Measurements from ENCODE around the gene LRRC26. TPM values are rescaled to one million over a fixed set of nuclear protein-coding genes. Genes with fewer than 3 reads are reported as not detected.
A peak's percentile ranks its signal among the peaks of the same experiment; 100 is the strongest.
"Not testable (repeated sequence)": the region's sequence is repeated elsewhere in the genome, so short reads cannot be mapped to it uniquely, and the experiment has no call there.

LRRC26 gene
- total RNA-seq, 1 donor from 2014 or later = 1.6 TPM

DNA sequence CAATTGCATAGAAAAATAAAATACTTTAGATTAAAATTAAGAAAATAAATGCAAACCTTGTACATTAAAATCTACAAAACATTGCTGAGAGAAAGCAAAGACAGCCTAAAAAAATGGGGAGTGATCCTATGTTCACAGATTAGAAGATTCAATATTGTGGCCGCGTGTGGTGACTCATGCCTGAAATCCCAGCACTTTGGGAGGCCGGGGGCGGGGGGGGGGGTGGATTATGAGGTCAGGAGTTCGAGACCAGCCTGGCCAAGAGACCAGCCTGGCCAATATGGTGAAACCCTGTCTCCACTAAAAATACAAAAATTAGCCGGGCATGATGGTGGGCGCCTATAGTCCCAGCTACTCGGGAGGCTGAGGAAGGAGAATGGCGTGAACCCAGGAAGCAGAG, 34.7 kb downstream of the LRRC26 start:
- not testable (repeated sequence) for ATAC-seq

- no peak for ATAC-seq
Observed at GRCh38 chr9:137134191-137134590, 35.7 kb downstream of the LRRC26 start.

DNA sequence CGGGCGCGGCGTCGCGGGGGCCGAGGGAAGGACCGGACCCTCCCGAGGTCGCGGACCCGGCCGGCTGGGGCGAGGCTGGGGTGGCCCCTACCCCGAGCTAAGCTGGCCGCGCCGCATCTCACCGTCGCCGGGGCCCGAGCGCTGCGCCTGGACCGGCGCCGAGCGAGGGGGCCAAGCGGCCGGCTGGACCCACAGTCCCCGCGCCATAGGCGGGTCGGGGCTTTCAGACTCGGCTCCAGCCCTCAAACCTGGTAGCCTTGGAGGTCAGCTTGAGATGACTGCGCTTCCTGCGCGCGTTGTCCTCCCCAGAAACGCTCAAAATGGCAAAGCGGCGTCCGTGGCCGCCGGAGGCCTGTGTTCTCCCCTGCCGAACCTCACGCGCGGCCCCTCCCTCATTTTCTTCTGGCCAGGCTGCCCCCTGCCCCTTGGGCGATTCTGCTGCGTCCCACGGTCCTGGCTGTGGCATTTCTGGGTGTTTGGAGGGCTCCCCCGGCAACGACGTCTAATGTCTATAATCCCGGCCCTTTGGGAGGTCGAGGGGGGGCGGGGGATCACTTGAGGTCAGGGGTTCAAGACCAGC, 39.6 kb downstream of the LRRC26 start:
- peak; percentile 24 for ATAC-seq

GRCh38 chr9:137129456-137130175, 40.2 kb downstream of the LRRC26 start:
- peak; percentile 97 for ATAC-seq

DNA sequence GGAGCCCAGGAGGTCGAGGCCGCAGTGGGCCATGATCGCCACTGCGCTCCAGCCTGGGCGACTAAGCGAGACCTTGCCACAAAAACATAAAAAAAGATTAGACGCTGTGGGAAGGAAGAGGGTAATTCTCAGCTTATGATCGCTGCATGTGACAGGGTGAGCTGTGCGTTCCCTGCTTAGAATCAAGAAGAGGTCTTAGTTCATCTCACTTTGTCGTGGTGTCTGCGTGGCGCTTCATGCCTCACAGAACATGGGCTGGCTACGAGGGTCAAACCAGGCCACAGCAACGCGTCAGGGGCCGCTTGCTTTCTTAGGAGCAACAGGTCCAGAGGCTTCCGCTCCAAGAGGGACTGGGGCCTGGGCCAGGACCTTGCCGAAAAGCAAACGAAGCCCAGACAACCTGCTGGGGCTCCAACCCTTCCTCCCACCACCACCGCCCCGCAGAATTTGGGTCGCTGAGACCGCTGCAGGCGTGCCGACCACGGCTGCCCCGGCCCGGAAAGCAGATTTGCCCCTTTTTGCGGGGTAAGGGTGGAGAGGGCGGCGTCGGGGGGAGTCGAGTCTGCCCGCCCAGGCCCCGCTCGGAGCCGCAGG, 40.9 kb downstream of the LRRC26 start:
- ATAC-seq = peak; percentile 2

DNA sequence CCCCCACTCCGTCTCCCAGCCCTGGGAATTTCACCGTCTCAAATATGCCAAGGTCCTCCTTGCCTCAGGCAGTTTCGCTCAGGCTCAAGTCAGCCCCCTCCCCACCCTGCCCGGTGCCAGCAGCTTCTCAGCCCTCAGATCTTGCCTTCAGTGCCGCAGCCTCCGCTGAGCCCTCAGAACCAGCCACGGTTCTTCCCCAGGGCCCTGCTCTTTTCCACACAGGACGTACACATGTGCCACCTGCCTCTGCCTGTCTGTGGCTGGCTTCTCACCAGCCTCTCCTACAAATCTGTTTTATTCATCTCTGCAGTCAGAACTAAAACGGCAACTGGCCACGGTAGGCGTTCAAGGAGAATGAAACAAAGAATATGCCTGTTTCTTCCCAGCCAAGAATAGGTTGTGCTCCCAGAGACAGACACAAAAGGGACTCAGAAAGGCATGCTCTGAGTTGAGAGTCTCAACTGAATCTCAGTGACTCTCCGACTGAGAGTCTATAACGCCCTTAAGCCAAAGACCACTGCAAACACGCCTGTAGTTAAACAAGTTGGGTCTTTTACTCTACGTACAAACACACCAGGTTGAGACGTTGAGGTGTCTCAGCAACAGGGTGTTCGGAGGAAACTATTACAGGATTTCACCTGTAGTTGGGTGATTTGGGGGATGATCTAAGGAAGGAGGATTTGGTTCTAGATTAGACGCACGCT, 41.5 kb downstream of the LRRC26 start:
- no peak for ATAC-seq

DNA sequence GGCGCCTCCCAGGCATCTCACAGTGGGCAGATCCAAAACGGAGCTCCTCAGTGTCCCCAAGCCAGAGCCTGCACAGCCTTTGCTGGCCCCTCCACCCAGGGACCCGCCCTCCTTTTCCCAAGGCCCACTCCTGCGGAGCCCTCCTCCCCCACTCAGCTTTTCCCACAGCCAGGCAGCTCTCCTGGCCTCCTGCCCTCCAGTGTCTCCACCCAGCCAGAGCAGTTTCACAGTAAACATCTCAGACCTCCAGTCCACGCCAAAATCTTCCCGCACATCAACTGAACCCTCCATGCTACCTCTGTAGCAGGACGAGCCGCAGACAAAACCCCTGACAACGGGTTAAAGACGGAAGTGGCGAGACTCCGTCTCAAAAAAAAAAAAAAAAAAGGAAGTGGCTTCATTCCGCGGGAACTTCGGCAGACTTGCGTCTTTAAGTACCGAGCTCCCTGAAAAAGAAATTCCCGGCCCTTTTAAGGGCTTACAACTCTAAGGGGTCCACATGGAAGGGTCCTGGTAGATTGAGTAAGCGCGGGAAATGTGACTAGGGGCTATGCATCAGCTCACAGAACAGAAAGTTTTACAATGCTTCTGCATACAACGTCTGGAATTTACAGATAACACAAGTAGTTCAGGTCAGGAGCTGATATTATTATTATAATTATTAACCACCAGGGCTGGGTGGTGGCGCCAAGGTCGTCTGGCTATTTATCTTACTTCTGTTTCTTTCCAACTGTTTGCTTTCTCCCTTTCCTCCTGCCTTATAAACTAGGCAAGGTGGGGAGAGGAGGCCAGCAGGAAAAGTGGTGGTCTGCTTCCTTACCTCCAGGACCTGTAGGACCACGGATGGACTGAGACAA, 42.3 kb downstream of the LRRC26 start:
- ATAC-seq = no peak

GRCh38 chr9:137126786-137127185, 43.1 kb downstream of the LRRC26 start:
- ATAC-seq = no peak

- not testable (repeated sequence) for ATAC-seq
Observed at GRCh38 chr9:137123952-137124462, 45.8 kb downstream of the LRRC26 start.

- ATAC-seq = no peak
Observed at GRCh38 chr9:137123468-137123837, 46.4 kb downstream of the LRRC26 start.

DNA sequence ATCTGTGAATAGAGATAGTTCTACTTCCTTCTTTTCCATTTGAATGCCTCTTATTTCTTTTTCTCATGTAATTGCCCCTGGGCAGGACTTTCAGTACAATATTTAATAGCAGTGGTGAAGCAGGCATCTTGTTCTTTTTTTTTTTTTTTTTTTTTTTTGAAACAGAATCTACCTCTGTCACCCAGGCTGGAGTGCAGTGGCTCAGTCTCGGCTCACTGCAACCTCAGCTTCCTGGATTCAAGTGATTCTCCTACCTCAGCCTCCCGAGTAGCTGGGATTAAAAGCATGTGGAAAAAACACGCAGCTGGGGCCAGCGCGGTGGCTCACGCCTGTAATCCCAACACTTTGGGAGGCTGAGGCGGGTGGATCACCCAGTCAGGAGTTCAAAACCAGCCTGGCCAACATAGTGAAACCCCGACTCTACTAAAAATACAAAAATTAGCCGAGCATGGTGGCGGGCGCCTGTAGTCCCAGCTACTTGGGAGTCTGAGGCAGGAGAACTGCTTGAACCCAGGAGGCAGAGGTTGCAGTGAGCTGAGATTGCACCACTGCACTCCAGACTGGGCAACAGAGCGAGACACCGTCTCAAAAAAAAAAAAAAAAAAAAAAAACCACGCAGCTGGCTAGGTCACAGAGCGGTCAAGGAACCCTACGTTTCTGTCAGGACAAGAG, 46.9 kb downstream of the LRRC26 start:
- ATAC-seq = not testable (repeated sequence)

- not testable (repeated sequence) for ATAC-seq
Observed at GRCh38 chr9:137121927-137122795, 47.7 kb downstream of the LRRC26 start.

Other genes starting within 250 kb of the LRRC26 start
- 71.9 TPM for gene FBXW5, start 225.3 kb downstream of the LRRC26 start, total RNA-seq
- not detected for gene C8G, start 224.8 kb downstream of the LRRC26 start, total RNA-seq
- gene LCN12, start 217.8 kb downstream of the LRRC26 start, total RNA-seq = 0.80 TPM
- 18.4 TPM for gene PTGDS, start 192.5 kb downstream of the LRRC26 start, total RNA-seq
- gene LCNL1, start 187.1 kb downstream of the LRRC26 start, total RNA-seq = 0.20 TPM
- gene PAXX, start 177.6 kb downstream of the LRRC26 start, total RNA-seq = 33.1 TPM
- gene CLIC3, start 173.5 kb downstream of the LRRC26 start, total RNA-seq = 154 TPM
- 2.0 TPM for gene ABCA2, start 141.8 kb downstream of the LRRC26 start, total RNA-seq
- 0.12 TPM for gene FUT7, start 138.0 kb downstream of the LRRC26 start, total RNA-seq
- 26.6 TPM for gene NPDC1, start 123.9 kb downstream of the LRRC26 start, total RNA-seq
- 2.9 TPM for gene ENTPD2, start 116.0 kb downstream of the LRRC26 start, total RNA-seq
- gene SAPCD2, start 99.5 kb downstream of the LRRC26 start, total RNA-seq = 13.8 TPM
- gene UAP1L1, start 92.5 kb downstream of the LRRC26 start, total RNA-seq = 4.9 TPM
- 46.2 TPM for gene MAN1B1, start 83.1 kb downstream of the LRRC26 start, total RNA-seq
- gene DPP7, start 55.3 kb downstream of the LRRC26 start, total RNA-seq = 75.3 TPM
- 0.12 TPM for gene GRIN1, start 30.9 kb downstream of the LRRC26 start, total RNA-seq
- gene TMEM210, start 2.0 kb upstream of the LRRC26 start, total RNA-seq = not detected
- 25.0 TPM for gene ANAPC2, start 18.5 kb upstream of the LRRC26 start, total RNA-seq
- gene SSNA1, start 18.6 kb upstream of the LRRC26 start, total RNA-seq = 86.8 TPM
- 20.5 TPM for gene TPRN, start 30.7 kb upstream of the LRRC26 start, total RNA-seq
- gene TMEM203, start 35.6 kb upstream of the LRRC26 start, total RNA-seq = 24.8 TPM
- 8.6 TPM for gene NDOR1, start 35.6 kb upstream of the LRRC26 start, total RNA-seq
- gene RNF208, start 52.2 kb upstream of the LRRC26 start, total RNA-seq = 11.2 TPM
- gene CYSRT1, start 55.1 kb upstream of the LRRC26 start, total RNA-seq = 156 TPM
- 2.7 TPM for gene RNF224, start 57.5 kb upstream of the LRRC26 start, total RNA-seq
- gene SLC34A3, start 60.9 kb upstream of the LRRC26 start, total RNA-seq = 0.68 TPM
- gene TUBB4B, start 71.2 kb upstream of the LRRC26 start, total RNA-seq = 321 TPM
- gene STPG3, start 81.2 kb upstream of the LRRC26 start, total RNA-seq = not detected
- gene NELFB, start 85.3 kb upstream of the LRRC26 start, total RNA-seq = 36.7 TPM
- 15.4 TPM for gene TOR4A, start 107.7 kb upstream of the LRRC26 start, total RNA-seq
- gene NRARP, start 132.2 kb upstream of the LRRC26 start, total RNA-seq = 20.4 TPM